HG02938 (cell line): Measurements from ENCODE around the gene C19orf47.
A peak's percentile ranks its signal among the peaks of the same experiment; 100 is the strongest.

Source experiments
- ATAC-seq: cut with Tn5 transposase; IDR thresholded peaks from one replicate; pipeline ENCODE4 v1.9.1; 2021; ENCODE audit warnings: mild to moderate bottlenecking, moderate library complexity; ENCODE audit not compliant: unreplicated experiment

Gene C19orf47, protein sequence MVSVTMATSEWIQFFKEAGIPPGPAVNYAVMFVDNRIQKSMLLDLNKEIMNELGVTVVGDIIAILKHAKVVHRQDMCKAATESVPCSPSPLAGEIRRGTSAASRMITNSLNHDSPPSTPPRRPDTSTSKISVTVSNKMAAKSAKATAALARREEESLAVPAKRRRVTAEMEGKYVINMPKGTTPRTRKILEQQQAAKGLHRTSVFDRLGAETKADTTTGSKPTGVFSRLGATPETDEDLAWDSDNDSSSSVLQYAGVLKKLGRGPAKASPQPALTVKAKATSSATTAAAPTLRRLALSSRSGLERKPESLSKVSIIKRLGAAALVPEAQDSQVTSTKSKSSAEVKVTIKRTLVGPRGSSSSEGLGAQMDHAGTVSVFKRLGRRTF

DNA sequence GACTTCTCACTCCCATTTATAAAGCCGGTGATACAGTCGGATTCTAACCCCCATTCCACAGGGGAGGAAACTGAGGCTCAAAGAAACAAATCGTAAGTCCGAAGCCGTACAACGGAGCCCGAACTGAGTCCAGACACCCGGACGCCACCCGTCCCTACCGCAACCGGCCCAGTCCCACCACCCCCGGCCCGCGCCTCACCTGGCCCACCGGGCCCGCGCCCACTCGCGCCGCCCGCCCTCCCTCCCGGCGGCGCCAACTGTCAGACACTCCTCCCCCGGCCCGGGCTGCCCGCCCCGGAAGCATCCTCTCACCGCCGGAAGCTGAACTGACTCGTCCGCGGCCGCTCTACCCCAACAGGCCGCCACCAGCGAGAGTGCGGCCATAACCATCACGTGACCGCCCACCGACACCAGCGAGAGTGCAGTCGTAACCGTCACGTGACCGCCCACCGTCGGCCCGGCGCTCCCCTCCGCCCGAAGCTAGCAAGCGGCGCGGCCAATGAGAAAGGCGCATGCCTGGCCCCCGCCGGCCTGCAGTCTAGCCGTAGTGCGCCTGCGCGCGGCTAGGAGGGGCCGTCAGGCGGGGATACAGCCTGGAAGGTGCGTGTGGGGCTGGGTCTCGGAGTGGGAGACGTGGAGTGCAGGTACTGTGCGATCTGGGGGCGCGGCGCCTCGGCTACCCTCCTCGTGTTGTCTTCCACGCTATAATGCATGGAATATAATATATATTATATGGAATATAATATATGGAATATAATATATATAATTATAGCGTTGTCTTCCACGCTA is at the start of gene C19orf47, which contains the start of gene PLD3:
Gene C19orf47 (minus strand): TSS at position 273 of the 789 bp plus-strand sequence. CDS start 6,540 bp downstream, outside the sequence.
Gene PLD3 (plus strand): TSS at position 571 of the 789 bp plus-strand sequence. CDS start 17,789 bp downstream, outside the sequence.
- peak; percentile 88 for ATAC-seq

DNA sequence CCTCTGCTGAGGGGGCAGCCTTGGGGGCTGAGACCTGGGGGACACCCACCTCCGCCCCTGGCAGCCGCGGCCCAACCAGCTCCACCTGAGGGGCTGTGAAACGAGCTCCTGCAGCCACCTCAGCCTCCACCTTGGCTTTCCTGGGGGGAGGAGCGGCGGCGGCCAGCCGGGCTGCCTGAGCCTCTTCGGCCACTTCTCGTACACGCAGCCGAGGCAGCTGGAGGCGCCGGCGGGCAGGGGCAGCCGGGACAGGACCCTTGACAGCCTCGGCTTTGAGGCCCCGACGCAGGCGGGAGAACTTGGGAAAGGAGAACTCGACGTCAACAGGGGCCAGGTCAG is 49.3 kb upstream of the C19orf47 start:
- no peak for ATAC-seq

DNA sequence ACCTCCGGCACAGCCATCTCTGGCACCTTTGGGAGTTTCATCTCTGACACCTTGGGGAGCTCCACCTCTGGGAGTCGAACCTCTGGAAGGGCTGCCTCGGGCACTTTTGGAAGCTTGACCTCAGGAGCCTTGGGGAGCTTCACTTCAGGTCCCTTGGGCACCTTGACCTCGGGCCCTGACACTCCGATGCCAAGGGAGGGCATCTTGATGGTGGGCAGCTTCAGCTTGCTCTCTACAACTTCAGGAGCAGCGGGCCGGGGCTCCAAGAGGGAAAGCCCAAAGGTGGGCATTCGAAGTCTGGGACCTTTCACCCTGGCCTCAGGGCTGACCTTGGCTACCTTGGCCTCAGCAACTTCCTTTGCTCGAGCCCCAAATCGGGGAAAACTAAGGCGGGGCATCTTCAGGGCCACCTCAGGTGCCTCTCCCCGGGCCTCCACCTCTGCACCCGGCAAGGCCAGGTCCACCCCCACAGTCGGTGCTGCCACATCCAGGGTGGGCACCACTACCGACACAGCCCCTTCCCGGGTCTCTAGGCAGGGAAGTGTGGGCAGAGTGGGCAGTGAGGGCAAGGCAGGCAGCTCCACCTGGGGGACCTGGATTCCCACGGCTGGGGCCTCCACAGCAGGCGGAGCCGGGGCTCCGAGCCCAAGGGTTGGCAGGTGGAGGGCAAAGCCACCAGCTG is 48.8 kb upstream of the C19orf47 start:
- ATAC-seq, result no peak

DNA sequence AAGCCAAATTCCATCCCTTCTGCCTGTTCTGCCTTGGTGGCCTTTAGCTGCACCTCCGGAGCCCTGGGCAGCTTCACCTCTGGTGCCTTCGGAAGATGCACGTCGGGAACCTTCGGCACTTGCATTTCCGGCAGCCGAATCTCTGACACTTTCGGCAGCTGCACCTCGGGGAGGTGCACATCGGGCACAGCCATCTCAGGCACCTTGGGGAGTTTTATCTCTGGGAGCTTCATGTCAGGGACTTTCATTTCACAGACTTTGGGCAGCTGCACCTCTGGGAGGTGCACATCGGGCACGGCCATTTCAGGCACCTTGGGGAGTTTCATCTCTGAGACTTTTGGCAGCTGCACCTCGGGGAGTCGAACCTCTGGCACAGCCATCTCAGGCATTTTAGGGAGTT is 47.8 kb upstream of the C19orf47 start:
- no peak for ATAC-seq

DNA sequence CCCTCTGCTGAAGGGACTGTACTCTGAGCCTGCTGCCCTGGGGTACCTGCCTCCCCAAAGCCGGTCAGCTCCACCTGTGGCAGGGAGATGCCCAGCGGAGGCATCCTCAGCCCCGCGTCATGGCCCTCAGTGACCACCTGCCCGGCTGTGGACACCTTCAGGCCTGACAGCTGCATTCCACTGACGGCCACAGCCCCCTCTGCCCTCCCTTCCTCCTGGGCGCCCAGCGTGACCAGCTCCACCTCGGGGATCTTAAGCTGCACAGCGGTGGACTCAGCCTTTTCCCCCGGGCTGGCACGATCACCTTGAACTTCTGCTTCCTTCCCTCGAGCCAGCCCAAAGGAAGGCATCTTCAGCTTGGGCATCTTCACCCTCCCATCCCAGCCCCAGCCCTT is 46.6 kb upstream of the C19orf47 start:
- no peak for ATAC-seq

DNA sequence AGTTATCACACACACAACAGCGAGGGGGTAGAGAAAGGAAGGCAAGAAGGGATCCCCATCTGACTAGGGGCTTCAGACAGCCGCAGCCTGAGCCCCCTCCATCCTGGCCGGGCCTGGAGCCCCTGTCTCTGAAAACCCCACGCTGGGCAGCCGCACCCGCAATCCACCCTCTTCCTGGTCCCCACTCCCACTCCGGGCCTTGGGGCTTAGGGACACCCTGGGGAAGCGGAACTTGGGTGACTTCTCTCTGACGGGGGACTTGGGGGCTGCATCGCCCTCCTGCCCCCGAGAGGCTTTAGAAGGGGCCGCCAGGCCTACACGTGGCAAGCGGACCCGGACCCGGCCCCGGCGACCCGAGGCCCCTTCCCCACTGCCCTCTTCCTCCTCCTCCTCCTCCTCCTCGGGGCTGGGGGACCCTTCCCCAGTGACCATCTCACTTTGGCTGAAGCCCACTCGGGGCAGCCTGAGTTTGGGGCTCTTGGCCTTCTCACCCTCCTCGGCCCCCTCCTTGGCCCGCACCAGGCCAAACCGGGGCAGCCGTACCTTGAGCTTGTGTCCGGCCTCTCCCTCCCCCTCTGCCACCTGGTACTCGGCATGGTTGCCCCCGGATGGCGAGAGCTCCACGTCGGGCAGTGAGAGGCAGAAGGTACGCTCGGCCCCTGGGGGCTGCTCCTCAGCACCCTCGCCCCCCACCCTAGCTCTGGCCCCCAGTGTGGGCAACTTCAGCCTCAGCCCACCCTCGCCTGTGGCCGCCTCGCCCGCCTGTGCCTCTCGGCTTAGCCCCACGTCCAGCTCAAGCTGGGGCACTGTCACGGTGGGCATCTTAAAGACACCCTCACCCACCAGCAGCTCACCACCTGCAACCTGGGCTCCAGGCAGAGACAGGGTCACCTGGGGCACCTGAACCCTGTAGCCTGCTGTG is 46.0 kb upstream of the C19orf47 start:
- no peak for ATAC-seq

DNA sequence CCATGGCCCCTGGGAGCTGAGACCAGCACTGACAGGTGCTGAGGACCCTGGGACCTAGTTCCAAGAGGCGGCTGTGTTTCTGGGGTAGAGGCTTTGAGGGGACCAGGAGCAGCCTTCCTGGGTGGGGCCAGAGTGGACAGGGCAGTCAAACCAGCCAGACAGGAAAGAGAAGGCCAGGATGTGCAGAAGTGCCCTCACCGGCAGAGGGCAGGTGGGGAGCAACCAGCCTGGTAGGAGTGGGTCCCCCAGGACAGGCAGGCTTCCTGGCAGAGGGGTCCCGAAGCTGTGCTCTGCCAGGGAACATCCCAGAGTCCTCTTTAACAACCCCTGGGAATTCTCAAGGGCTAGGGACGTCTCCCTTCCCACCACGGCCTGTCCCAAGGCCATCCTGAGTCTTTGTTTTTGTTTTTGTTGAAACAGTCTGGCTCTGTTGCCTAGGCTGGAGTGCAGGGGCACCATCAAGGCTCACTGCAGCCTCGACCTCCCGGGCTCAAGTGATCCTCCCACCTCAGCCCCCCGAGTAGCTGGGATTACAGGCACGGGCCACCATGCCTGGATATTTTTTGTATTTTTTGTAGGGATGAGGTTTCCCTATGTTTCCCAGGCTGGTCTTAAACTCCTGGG is 44.8 kb upstream of the C19orf47 start:
- ATAC-seq, result no peak

DNA sequence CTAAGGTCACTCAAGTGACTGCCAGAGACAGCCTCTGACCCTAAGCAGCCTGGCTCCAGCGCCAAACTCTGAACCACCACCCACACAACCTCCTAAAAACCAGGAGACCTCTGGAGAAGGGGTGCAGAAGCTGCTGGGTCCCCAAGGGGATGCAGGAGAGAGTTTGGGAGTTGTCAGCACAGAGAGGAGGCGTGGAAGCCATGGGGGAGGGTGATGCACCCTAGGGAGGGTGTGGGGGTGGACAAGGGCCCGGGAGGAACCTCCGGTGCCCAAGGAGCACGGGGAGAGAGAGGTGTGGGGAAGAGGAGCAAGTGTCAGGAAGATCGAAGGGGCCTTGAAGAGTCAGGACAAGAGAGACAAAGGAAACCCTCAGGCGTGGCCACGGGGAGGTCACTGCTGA is 43.9 kb upstream of the C19orf47 start:
- no peak for ATAC-seq

DNA sequence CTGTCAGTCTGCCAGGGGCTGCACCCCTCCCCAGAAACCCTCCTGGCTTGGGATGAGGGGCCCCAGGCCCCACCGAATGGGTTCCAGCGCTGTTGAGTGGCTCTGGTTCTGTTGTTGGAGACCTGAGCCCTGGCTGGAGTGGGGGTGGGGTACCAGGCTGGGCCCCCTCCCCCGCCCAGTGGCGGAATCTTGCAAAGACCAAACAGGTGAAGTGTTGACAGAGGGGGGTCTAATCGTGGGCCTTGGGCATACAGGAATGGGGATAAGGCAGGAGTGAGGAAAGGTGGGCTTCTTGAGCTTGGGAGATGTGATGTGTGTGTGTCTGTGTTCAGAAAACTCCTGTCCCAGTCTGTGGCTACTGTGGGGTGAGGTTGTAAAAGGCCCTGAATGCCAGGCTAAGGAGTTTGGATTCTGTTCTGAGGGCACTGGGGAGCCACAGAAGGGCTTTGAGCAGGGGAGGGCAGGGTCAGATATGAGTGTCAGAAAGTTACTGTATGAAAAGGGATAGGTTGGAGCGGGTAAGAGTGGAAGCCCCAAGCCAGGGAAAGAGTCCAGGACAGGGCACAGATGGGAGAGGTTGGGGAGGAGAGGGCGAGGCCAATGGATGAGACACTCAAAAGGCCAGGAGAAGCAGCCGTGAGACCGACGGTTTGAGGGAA is 42.0 kb upstream of the C19orf47 start, which contains the start of gene HIPK4:
Gene HIPK4 (minus strand): TSS at position 98 of the 659 bp plus-strand sequence. CDS start 279 bp downstream, outside the sequence.
- ATAC-seq, result no peak

DNA sequence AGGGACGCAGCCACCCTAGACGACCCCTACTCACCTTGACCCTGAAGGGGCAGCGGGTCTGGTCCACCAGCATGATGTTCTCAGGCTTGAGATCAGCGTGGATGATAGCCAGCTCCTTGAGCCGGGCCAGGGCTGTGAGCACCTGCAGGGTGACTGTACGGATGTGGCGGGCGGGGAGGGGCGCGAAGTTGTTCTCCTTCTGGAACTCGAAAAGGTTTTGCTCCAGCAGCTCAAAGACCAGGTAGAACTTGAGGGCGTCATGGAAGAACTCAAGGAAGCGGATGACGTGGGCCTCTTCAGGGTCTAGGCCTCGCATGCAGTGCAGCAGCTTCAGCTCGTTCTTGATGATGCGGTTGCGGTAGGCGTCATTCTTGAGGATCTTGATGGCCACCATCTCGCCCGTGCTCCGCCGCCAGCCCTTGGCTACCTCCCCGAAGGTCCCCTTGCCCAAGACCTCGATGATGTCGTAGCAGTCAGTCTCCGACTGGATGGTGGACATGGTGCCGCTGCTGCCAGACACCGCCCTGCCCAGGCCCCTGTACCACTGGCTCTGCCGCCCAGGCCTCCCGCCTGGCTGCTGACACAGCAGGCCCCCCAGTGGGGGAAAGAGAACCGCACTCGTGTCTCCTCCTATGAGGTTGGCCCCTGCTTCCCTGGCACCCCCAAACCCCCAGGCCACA is 41.3 kb upstream of the C19orf47 start:
- no peak for ATAC-seq

DNA sequence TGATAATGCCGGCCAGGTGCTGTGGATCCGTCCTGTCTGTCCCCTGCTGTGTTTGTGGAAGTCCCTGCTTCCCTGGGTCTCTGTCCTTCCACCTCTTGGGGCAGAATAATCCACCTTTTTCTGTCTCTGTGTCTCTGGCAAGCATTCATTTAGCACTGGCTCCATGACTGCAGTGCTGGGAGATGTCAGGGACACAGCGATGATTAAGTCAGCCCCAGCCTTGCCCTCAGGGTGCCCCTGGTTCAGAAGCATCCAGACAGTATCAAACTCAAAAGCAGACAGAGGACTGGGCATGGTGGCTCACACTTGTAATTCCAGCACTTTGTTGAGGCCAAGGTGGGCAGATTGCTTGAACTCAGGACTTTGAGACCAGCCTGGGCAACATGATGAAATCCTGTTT is 40.3 kb upstream of the C19orf47 start:
- no peak for ATAC-seq

DNA sequence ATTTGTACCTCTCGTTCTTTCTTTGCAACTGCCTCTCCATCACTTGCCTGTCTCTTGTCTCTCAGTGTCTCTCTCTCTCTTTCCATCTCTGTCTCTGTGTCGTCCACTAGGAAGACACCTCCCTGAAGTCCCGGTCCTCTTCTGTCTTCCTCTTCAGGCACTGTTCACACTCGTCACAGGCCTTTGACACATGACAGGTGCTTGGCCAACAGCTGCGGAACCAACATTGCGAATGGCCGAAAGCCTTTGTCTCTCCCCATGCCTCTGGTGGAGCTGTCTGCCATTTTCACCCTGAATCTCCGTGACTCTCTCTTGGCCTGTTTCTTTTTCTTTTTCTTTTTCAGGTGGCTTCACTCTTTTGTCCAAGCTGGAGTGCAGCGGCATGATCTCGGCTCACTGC is 39.0 kb upstream of the C19orf47 start:
- ATAC-seq, result no peak

DNA sequence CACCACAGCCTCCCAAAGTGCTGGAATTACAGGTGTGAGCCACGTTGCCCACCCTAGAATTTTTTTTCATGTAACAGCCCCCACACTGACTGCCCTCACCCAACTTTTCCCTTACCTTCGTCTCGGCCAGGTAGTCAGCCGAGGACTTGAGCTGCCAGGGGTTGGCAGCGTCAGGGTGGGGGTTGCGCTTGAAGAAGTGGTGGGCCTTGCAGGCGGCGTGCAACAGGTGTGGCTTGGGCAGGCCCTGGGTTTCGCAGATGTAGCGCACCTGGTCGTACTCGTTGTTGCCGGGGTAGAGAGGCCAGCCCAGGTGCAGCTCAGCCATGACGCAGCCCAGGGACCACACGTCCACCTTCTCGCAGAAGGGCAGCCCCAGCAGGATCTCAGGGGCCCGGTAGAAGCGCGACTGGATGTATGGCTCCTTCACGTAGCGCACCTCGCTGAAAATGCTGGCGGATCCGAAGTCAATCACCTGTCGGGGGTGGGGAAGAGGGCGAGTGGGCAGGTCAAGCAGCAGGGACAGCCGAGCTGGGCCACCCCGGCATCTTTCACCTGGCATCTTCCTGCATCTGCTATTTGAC is 35.6 kb upstream of the C19orf47 start:
- no peak for ATAC-seq

DNA sequence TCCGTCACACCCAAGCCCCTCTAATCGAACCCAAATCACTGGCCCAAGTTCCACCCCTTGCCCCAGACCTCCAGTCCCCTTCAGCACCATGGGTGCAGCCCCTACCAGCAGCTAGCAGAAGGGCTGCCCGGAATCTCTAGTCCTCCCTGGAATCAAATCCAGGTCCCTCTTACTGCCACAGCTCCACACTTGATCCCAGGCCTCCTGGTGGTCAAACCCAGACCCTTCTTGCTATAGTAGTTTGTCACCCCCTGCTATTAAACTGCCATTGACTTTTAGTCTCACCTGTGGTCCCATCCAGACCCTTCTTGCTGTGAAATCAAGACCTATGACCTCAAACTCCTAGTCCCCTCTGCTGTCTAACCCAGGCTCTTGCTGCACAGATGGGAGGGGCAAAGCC is 33.1 kb upstream of the C19orf47 start:
- no peak for ATAC-seq

DNA sequence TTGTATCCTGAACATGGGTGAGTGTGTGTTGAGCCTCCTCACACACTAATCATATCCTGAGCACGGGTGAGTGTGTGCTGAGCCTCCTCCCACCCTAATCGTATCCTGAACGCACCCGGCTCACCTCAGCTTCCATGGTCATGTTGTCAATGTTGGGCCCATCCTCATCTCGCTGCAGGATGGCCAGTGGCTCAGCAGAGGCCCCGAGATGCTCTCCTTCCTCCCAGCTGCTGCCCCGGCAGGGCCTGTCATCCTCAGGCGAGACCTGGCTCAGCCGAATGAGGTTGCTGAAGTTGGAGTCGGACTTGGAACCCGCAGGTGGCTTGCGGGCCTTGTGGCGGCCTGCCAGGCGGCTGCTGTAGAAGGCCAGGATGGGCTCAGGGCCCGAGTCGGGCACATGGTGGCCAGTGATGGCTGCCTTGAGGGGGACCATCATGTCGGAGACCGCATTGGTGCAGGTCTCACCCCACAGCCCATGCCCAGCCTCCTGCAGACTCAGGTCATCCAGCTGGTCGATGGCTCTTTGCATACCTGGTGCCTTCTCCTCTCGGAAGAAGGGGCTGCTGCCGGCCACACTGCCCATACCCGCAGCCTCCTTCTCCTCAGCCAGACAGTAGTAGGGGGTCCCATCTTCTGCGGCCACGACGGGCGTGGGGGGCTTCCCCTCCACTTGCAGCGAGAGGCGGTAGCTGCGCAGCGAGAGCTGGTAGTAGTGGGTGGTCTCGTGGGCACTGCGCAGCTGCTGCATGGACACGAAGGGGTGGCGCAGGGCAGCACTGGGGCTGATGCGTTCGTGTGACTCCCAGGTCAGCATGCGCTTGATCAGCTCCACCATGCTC is 32.2 kb upstream of the C19orf47 start:
- ATAC-seq, result no peak

DNA sequence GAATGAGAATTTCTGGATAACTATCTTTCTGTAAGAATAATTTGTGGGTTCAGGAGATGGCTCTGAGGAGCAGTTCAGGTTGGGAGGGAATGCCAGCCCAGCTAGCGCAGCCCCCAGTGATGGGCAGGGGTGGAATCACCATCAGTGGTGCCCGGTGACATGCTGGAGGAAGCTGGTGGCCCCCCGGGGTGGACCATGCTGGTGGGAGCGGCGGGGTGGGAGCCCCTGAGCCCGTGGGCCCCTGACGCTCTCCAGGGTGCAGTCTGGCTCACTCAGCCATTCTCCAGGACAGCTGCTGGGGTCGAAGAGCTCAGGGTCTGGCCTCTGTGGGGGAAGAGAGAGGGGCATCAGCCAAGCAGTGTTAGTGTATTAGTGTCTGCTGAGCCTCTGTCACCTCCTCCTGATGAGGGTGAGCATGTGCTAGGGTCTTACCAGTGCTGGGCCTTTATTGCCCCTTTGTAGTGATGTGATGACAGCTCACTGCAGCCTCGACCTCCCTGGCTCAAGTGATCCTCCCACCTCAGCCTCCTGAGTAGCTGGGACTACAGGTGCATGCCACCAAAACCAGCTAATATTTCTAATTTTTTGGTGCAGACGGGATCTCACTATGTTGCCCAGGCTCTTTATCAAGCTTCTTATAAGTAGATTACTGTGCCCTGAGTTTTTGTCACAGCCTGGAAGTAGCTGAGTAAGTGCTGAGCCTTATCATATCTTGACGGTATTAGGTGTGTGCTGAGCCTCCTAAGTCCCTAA is 31.4 kb upstream of the C19orf47 start:
- ATAC-seq, result no peak

DNA sequence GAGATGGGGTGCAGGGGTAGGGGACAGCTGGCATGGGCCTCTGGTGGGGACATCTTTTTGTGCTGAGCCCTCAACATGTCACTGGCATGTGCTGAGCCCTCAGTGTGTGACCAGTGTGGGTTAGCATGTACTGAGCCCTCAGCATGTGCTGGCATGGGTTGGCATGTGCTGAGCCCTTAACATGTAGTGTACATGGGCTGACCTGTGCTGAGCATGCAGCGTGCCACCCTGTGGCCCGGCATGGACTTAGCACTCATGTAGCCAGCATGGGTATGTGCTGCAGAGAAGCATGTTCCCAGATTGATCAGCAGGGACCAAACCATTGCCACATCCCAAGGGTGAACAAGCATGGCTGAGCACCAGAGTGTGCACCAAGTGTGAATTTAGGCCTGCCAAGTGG is 30.3 kb upstream of the C19orf47 start:
- ATAC-seq, result no peak
